HepG2 (cell line): Measurements from ENCODE around the gene RTN1.

ENCODE experiments used
- CBFB ChIP-seq: sonication (generic); formaldehyde crosslinking; IDR thresholded peaks from 2 replicates; pipeline ENCODE4 v1.4.0; 2020; ENCODE audit warnings: missing genetic modification reagents
- ELF4 ChIP-seq: sonication (generic); formaldehyde crosslinking; IDR thresholded peaks from 2 replicates; pipeline ENCODE4 v1.5.0; 2020; ENCODE audit warnings: missing genetic modification reagents, mild to moderate bottlenecking, moderate library complexity, borderline replicate concordance
- GATAD1 ChIP-seq: IDR thresholded peaks from 2 replicates; pipeline ENCODE4 v1.6.1; 2016; ENCODE audit warnings: missing genetic modification reagents, missing compliant biosample characterization
- MYNN ChIP-seq: sonication (generic); formaldehyde crosslinking; IDR thresholded peaks from 2 replicates; pipeline ENCODE4 v1.4.0; 2020; ENCODE audit warnings: mild to moderate bottlenecking, low read depth, missing genetic modification reagents
- POLR2A ChIP-seq, 2 experiments: IDR thresholded peaks; 2 replicates each; pipeline ENCODE4 v1.6.1; 2011; ENCODE audit warnings: low read depth in 2 of 2, low read length in 2 of 2, mild to moderate bottlenecking in 1 of 2, moderate library complexity in 1 of 2; ENCODE audit not compliant: insufficient read depth in 1 of 2
- RAD21 ChIP-seq: fragments of 450-650 bp; formaldehyde crosslinking; IDR thresholded peaks from 2 replicates; pipeline ENCODE4 v1.5.0; 2020; ENCODE audit warnings: mild to moderate bottlenecking
- SP2 ChIP-seq: sonication (generic); formaldehyde crosslinking; IDR thresholded peaks from 2 replicates; pipeline ENCODE4 v1.5.1; 2020; ENCODE audit warnings: mild to moderate bottlenecking, missing genetic modification reagents
- TP53 ChIP-seq: sonication (generic); formaldehyde crosslinking; conservative IDR thresholded peaks from 2 replicates; pipeline ENCODE4 v1.4.0; 2020; ENCODE audit warnings: missing genetic modification reagents
- ZNF3 ChIP-seq: IDR thresholded peaks from 2 replicates; pipeline ENCODE4 v1.7.0; 2017; ENCODE audit warnings: inconsistent platforms
- TF ChIP-seq, protein P1 (sequence below): sonication (generic); formaldehyde crosslinking; IDR thresholded peaks from 2 replicates; pipeline ENCODE4 v1.5.0; 2020; ENCODE audit warnings: missing genetic modification reagents
- TF ChIP-seq, protein P2 (sequence below): IDR thresholded peaks from 2 replicates; pipeline ENCODE4 v1.6.1; 2016; ENCODE audit warnings: missing compliant biosample characterization, missing genetic modification reagents, borderline replicate concordance
- TF ChIP-seq, protein P3 (sequence below): sonication (generic); formaldehyde crosslinking; IDR thresholded peaks from 2 replicates; pipeline ENCODE4 v1.5.0; 2020; ENCODE audit warnings: mild to moderate bottlenecking, missing genetic modification reagents

DNA sequence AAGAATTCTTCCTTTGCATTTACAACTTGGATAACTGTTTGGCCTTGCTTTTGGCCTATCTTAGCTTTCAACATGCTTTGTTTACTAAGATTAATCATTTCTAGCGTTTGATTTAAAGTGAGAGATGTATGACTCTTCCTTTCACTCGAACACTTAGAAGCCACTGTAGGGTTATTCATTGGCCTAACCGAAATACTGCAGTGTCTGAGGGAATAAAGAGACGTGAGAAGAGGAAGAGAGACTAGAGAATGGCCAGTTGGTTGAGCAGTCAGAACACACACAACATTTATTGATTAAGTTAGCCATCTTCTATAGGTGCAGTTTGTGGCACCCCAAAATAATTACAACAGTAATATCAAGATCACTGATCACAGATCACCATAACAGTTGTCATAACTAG lies 231.7 kb downstream of the RTN1 start:
- TF ChIP-seq ELF4 (CRISPR knock-in tag) (no peak), CBFB (CRISPR knock-in tag) (no peak), RAD21 (CRISPR knock-in tag) (no peak), SP2 (no peak), MYNN (no peak), ZNF3 (CRISPR knock-in tag) (no peak), TP53 (no peak), POLR2A (IDR thresholded peaks at IDR 0.05; ENCODE audit: insufficient read depth in 1 of 2, low read depth in 2 of 2, low read length in 2 of 2) (no peak), GATAD1 (no peak)
- TF ChIP-seq, protein P1, sequence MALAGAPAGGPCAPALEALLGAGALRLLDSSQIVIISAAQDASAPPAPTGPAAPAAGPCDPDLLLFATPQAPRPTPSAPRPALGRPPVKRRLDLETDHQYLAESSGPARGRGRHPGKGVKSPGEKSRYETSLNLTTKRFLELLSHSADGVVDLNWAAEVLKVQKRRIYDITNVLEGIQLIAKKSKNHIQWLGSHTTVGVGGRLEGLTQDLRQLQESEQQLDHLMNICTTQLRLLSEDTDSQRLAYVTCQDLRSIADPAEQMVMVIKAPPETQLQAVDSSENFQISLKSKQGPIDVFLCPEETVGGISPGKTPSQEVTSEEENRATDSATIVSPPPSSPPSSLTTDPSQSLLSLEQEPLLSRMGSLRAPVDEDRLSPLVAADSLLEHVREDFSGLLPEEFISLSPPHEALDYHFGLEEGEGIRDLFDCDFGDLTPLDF (CRISPR knock-in tag), result no peak
- TF ChIP-seq, protein P2, sequence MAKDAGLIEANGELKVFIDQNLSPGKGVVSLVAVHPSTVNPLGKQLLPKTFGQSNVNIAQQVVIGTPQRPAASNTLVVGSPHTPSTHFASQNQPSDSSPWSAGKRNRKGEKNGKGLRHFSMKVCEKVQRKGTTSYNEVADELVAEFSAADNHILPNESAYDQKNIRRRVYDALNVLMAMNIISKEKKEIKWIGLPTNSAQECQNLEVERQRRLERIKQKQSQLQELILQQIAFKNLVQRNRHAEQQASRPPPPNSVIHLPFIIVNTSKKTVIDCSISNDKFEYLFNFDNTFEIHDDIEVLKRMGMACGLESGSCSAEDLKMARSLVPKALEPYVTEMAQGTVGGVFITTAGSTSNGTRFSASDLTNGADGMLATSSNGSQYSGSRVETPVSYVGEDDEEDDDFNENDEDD (CRISPR knock-in tag), result no peak
- TF ChIP-seq, protein P3, sequence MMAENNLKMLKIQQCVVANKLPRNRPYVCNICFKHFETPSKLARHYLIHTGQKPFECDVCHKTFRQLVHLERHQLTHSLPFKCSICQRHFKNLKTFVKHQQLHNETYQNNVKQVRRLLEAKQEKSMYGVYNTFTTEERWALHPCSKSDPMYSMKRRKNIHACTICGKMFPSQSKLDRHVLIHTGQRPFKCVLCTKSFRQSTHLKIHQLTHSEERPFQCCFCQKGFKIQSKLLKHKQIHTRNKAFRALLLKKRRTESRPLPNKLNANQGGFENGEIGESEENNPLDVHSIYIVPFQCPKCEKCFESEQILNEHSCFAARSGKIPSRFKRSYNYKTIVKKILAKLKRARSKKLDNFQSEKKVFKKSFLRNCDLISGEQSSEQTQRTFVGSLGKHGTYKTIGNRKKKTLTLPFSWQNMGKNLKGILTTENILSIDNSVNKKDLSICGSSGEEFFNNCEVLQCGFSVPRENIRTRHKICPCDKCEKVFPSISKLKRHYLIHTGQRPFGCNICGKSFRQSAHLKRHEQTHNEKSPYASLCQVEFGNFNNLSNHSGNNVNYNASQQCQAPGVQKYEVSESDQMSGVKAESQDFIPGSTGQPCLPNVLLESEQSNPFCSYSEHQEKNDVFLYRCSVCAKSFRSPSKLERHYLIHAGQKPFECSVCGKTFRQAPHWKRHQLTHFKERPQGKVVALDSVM (CRISPR knock-in tag), result no peak
